PFSK-1 (cell line): ENCODE data around the gene FOXC1.

ENCODE experiments used
- FOXP2 ChIP-seq: optimal IDR thresholded peaks from 2 replicates; pipeline ENCODE3; 2011; ENCODE audit warnings: borderline replicate concordance, control low read depth, inconsistent platforms; ENCODE audit not compliant: insufficient read depth; ENCODE audit errors: extremely low read length, extremely low read depth
- POLR2AphosphoS5 ChIP-seq: IDR thresholded peaks from 2 replicates; pipeline ENCODE4 v1.6.1; 2012; ENCODE audit warnings: low read depth, mild to moderate bottlenecking, control low read depth, low read length, moderate library complexity
- REST ChIP-seq, 2 experiments: IDR thresholded peaks; 2 replicates each; pipeline versions ENCODE4 v1.6.1 to v1.8.0; 2011 to 2012; ENCODE audit warnings: low read depth in 2 of 2, low read length in 2 of 2, control low read depth in 1 of 2, inconsistent platforms in 1 of 2, mild to moderate bottlenecking in 1 of 2, moderate library complexity in 1 of 2; ENCODE audit not compliant: insufficient read depth in 1 of 2
- SIN3A ChIP-seq: IDR thresholded peaks from 2 replicates; pipeline ENCODE4 v1.6.1; 2012; ENCODE audit warnings: mild to moderate bottlenecking, low read length, moderate library complexity, borderline replicate concordance; ENCODE audit not compliant: insufficient read depth
- TAF1 ChIP-seq: IDR thresholded peaks from 2 replicates; pipeline ENCODE4 v1.6.1; 2012; ENCODE audit warnings: low read length, control low read depth, borderline replicate concordance; ENCODE audit not compliant: insufficient read depth

The FOXC1 gene

GRCh38 chr6:1569377-1569776 lies 40.3 kb upstream of the FOXC1 start:
- TF ChIP-seq SIN3A = no peak
- no peak for TF ChIP-seq POLR2AphosphoS5
- no peak for TF ChIP-seq TAF1
- no peak for TF ChIP-seq REST (IDR thresholded peaks at IDR 0.05; ENCODE audit: insufficient read depth in 1 of 2, low read depth in 2 of 2, low read length in 2 of 2)
- TF ChIP-seq FOXP2 = no peak

GRCh38 chr6:1570848-1571247 lies 38.9 kb upstream of the FOXC1 start:
- no peak for TF ChIP-seq POLR2AphosphoS5
- TF ChIP-seq TAF1 = no peak
- TF ChIP-seq REST (IDR thresholded peaks at IDR 0.05; ENCODE audit: insufficient read depth in 1 of 2, low read depth in 2 of 2, low read length in 2 of 2) = no peak
- no peak for TF ChIP-seq FOXP2
- TF ChIP-seq SIN3A = no peak

GRCh38 chr6:1572892-1573291 lies 36.8 kb upstream of the FOXC1 start:
- TF ChIP-seq FOXP2 (no peak), POLR2AphosphoS5 (no peak), SIN3A (no peak), REST (IDR thresholded peaks at IDR 0.05; ENCODE audit: insufficient read depth in 1 of 2, low read depth in 2 of 2, low read length in 2 of 2) (no peak), TAF1 (no peak)

GRCh38 chr6:1574083-1574761 lies 35.5 kb upstream of the FOXC1 start:
- TF ChIP-seq SIN3A (no peak), POLR2AphosphoS5 (no peak), TAF1 (no peak), REST (IDR thresholded peaks at IDR 0.05; ENCODE audit: insufficient read depth in 1 of 2, low read depth in 2 of 2, low read length in 2 of 2) (no peak), FOXP2 (no peak)

GRCh38 chr6:1574890-1575209 lies 34.9 kb upstream of the FOXC1 start:
- no peak for TF ChIP-seq SIN3A
- TF ChIP-seq POLR2AphosphoS5 = no peak
- TF ChIP-seq FOXP2 = no peak
- TF ChIP-seq REST (IDR thresholded peaks at IDR 0.05; ENCODE audit: insufficient read depth in 1 of 2, low read depth in 2 of 2, low read length in 2 of 2) = no peak
- no peak for TF ChIP-seq TAF1
